Cardiac muscle cell (in vitro differentiated cells and primary cell): ENCODE results near the gene KRT2. TPM values are rescaled to one million over a fixed set of nuclear protein-coding genes. Genes with fewer than 3 reads are reported as not detected.

Experiments
- DNase-seq, 2 donors: peaks; one replicate each; pipeline versions ENCODE4 v3.0.0 to v3.0.0-alpha.2; 2010 to 2017; ENCODE audit warnings: low read depth in 1 of 2, low spot score in 1 of 2
- H3K27ac ChIP-seq: fragments of 200-600 bp; sonication (generic); 2 replicates; pipeline ENCODE4 v1.5.1; 2016
- H3K27me3 ChIP-seq: fragments of 200-600 bp; sonication (generic); 2 replicates; pipeline ENCODE4 v1.6.0; 2016; ENCODE audit warnings: control low read depth
- H3K36me3 ChIP-seq: fragments of 200-600 bp; sonication (generic); 2 replicates; pipeline ENCODE4 v1.5.1; 2016; ENCODE audit warnings: control low read depth
- H3K4me1 ChIP-seq: fragments of 200-600 bp; sonication (generic); 2 replicates; pipeline ENCODE4 v1.8.1; 2017; ENCODE audit warnings: low read depth, mild to moderate bottlenecking, mixed run types
- H3K4me3 ChIP-seq: fragments of 200-600 bp; sonication (generic); 2 replicates; pipeline ENCODE4 v1.5.1; 2016; ENCODE audit warnings: mild to moderate bottlenecking
- H3K9me3 ChIP-seq: fragments of 200-600 bp; sonication (generic); 2 replicates; pipeline ENCODE4 v1.5.1; 2017; ENCODE audit warnings: low read depth, mild to moderate bottlenecking, control low read depth
- polyA plus RNA-seq: library from polyadenylated mRNA; unstranded; fragments of >200 nt; fragmentation: Nextera tagmentation; extraction: Ambion mirVana; gene quantifications from 2 replicates; pipeline ENCODE4 v1.2.1, GENCODE V29; 2016
- total RNA-seq: library from RNA; depleted of rRNA; stranded (reverse); fragments of >200 nt; gene quantifications from 2 replicates; pipeline ENCODE4 v1.2.3, GENCODE V29; 2016
- TF ChIP-seq, protein P1 (sequence below): IDR thresholded peaks from 2 replicates; pipeline ENCODE4 v1.5.1; 2012; ENCODE audit warnings: low read depth, mild to moderate bottlenecking, low read length

Gene KRT2
- total and polyA plus RNA-seq, 2 experiments from 2014 or later: not detected

DNA sequence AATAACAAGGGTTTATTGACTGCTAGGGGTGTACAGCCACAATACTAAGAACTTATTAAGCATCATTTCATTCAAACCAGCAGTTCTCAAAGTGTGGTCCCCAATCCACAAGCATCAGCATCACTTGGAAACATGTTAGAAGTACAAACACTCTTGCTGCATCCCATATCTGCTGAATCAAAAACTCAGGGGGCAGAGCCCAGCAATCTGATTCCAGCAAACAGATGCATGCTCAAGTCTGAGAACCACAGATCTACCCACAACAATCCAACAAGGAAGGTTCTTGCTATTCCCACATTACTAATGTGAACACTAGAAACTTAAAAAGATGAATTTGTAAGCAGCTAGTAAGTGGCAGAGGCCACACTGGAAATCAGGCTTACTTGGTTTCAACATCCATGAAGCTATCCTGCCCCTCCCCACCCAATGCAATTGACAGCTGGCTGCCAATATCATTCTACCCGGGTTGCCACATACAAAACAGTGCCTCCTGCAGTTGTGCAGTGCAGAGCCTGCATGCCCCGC is 45.1 kb upstream of the KRT2 start:
- Histone ChIP-seq H3K27me3 (peaks cover 5% of the 10 kb centered on the region), H3K9me3 (no peaks in the 10 kb centered on the region), H3K4me1 (peaks cover 23% of the 10 kb centered on the region), H3K36me3 (no peaks in the 10 kb centered on the region), H3K4me3 (no peak overlapping the region), H3K27ac (no peak overlapping the region)
- TF ChIP-seq, protein P1, sequence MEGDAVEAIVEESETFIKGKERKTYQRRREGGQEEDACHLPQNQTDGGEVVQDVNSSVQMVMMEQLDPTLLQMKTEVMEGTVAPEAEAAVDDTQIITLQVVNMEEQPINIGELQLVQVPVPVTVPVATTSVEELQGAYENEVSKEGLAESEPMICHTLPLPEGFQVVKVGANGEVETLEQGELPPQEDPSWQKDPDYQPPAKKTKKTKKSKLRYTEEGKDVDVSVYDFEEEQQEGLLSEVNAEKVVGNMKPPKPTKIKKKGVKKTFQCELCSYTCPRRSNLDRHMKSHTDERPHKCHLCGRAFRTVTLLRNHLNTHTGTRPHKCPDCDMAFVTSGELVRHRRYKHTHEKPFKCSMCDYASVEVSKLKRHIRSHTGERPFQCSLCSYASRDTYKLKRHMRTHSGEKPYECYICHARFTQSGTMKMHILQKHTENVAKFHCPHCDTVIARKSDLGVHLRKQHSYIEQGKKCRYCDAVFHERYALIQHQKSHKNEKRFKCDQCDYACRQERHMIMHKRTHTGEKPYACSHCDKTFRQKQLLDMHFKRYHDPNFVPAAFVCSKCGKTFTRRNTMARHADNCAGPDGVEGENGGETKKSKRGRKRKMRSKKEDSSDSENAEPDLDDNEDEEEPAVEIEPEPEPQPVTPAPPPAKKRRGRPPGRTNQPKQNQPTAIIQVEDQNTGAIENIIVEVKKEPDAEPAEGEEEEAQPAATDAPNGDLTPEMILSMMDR: no peak
- no peak for DNase-seq

DNA sequence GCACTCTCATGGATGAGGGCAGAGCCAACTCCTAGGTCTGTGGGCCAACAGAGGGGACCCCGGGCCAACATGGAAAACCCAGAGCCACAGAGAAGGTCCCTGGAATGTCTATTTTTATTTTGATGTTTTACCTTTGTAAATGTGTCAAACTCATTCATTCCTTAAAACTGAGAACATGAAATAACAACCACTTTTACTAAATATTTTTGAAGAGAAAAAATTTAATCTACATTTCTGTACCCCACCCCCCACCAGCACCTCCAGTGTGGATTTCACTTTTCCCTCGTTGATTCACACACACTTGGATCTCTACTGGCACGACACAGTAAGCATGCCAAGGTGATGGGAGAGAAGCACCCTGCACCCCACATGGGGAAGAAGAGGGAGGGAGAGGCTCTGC is 44.6 kb upstream of the KRT2 start:
- TF ChIP-seq, protein P1: no peak
- peaks cover 10% of the 10 kb centered on the region for H3K27me3 ChIP-seq

DNA sequence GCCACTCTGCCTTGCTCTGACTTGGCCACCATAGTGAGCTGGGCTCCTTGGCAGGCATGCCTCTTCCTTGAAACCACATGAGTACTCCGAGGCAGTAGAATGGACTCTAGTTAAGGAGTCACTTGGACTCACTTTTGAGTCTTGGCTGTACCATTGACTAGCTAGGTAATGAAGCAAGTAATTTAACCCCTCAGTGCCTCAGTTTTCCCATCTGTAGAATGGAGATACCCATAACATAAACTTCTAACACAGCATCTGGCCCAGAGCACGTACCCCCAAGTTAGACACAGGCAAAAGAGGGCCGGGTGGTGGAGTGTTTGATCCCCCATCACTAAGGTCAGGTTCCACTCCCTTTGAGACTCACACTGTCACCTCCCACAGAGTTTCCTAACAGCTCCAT is 43.0 kb upstream of the KRT2 start:
- DNase-seq: no peak
- Histone ChIP-seq H3K27me3 (peaks cover 26% of the 10 kb centered on the region), H3K4me1 (peaks cover 19% of the 10 kb centered on the region), H3K9me3 (no peaks in the 10 kb centered on the region), H3K4me3 (no peak overlapping the region), H3K27ac (no peak overlapping the region), H3K36me3 (no peaks in the 10 kb centered on the region)
- TF ChIP-seq, protein P1: no peak

More for the DNA sequence above, 44.6 kb upstream of the KRT2 start:
- no peak for DNase-seq
- peaks cover 19% of the 10 kb centered on the region for H3K4me1 ChIP-seq
- no peak overlapping the region for H3K4me3 ChIP-seq
- no peak overlapping the region for H3K27ac ChIP-seq
- H3K36me3 ChIP-seq: no peaks in the 10 kb centered on the region
- H3K9me3 ChIP-seq: no peaks in the 10 kb centered on the region

DNA sequence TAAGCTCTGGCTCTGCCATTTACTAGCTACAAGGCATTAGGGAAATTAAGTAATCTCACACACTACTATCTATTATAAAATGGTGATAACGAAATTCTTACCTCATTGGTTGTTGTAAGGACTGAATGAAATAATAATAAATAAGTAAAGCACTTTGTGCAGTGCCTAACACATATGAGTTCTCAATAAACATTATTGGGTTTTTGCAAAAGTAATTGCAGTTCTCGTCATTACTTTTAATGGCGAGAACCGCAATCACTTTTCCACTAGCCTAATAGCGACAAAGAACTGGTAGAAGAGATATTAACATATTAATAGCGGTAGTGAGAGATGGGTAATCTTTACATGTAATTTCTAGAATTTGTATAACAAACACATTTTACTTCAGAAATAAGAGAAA is 42.1 kb upstream of the KRT2 start:
- H3K4me1 ChIP-seq: peaks cover 11% of the 10 kb centered on the region
- no peak for DNase-seq
- no peak overlapping the region for H3K4me3 ChIP-seq
- H3K36me3 ChIP-seq: no peaks in the 10 kb centered on the region
- H3K27ac ChIP-seq: no peak overlapping the region
- H3K27me3 ChIP-seq: peaks cover 35% of the 10 kb centered on the region
- no peaks in the 10 kb centered on the region for H3K9me3 ChIP-seq
- TF ChIP-seq, protein P1: no peak

DNA sequence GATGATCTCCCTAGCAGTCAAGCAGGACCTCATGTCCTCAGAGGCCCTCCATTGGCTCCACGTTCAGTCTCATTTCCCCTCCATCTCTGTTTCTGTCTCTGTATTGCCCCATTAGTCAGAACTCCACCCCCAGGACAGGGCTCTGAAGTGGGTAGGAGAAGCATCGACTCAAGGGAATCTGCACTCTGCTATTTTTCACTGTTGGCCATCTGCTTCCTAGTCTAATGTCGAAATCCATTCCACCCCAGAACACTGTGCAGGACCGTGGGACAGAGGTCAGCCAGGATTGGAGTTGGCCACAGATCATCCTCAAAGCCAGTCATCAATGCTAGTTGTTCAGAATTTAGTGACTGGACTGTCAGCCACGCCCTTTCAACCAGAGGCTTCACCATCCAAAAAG is 41.2 kb upstream of the KRT2 start:
- Histone ChIP-seq H3K36me3 (no peaks in the 10 kb centered on the region), H3K4me3 (no peak overlapping the region), H3K4me1 (peaks cover 3% of the 10 kb centered on the region), H3K27ac (no peak overlapping the region), H3K27me3 (peaks cover 44% of the 10 kb centered on the region), H3K9me3 (no peaks in the 10 kb centered on the region)
- TF ChIP-seq, protein P1: no peak
- no peak for DNase-seq
